Uterus (tissue), 4 donors: ENCODE data around the gene SLC35F6. TPM values are rescaled to one million over a fixed set of nuclear protein-coding genes. Genes with fewer than 3 reads are reported as not detected.
"Not testable (repeated sequence)": the region's sequence is repeated elsewhere in the genome, so short reads cannot be mapped to it uniquely, and the experiment has no call there.

Source experiments
- DNase-seq, 2 donors: peaks; one replicate each; pipeline ENCODE4 v3.0.0-alpha.2; 2019 to 2020
- H3K27ac ChIP-seq, 2 donors: fragments of 200-600 bp; sonication (generic); 1 replicate in 1 of 2; 2 replicates in 1 of 2; pipeline ENCODE4 v1.5.1; 2016 to 2018
- H3K27me3 ChIP-seq, 2 donors: fragments of 200-600 bp; sonication (generic); one replicate each; pipeline ENCODE4 v1.5.1; 2018 to 2019; ENCODE audit warnings: control low read depth in 1 of 2
- H3K36me3 ChIP-seq, 2 donors: fragments of 200-600 bp; sonication (generic); one replicate each; pipeline ENCODE4 v1.5.1; 2019; ENCODE audit warnings: control low read depth in 1 of 2
- H3K4me1 ChIP-seq, 2 donors: fragments of 200-600 bp; sonication (generic); one replicate each; pipeline ENCODE4 v1.5.1; 2018 to 2019; ENCODE audit warnings: control low read depth in 1 of 2
- H3K4me3 ChIP-seq, 2 donors: fragments of 200-600 bp; sonication (generic); 1 replicate in 1 of 2; 2 replicates in 1 of 2; pipeline ENCODE4 v1.5.1; 2018 to 2019; ENCODE audit warnings: mild to moderate bottlenecking in 1 of 2
- H3K9me3 ChIP-seq, 2 donors: fragments of 200-600 bp; sonication (generic); one replicate each; pipeline ENCODE4 v1.5.1; 2019; ENCODE audit warnings: control low read depth in 1 of 2
- CTCF ChIP-seq, 4 experiments: fragments of 200-600 bp in 2 of 4; fragments of 450-650 bp in 2 of 4; sonication (generic) in 2 of 4; IDR thresholded peaks; one replicate each; pipeline ENCODE4 v1.5.1; 2016 to 2019; ENCODE audit warnings: antibody characterized with exemption in 4 of 4, mild to moderate bottlenecking in 2 of 4, moderate library complexity in 1 of 4
- POLR2A ChIP-seq, 2 donors: fragments of 450-650 bp; IDR thresholded peaks; one replicate each; pipeline ENCODE4 v1.6.1; 2016; ENCODE audit warnings: antibody characterized with exemption in 2 of 2, mild to moderate bottlenecking in 1 of 2, moderate library complexity in 1 of 2
- intact Hi-C: fragments of 100-400 bp; cut with DNase I; formaldehyde crosslinking; loops from one replicate; pipeline ENCODE4 v1.15.1; 2023; ENCODE audit warnings: low total_unique reads
- total RNA-seq, 4 donors: library from RNA; depleted of rRNA in 3 of 4; stranded (reverse); fragments of >200 nt in 3 of 4; gene quantifications; one replicate each; pipeline versions ENCODE4 v1.1.0 to v1.2.4, GENCODE V29; 2014 to 2023
- donor health status: DM: yes; HTN: yes; CAD: no.

SLC35F6 gene
- total RNA-seq, 4 donors from 2014 or later, result 8.2 to 44.2 (median 18.5) TPM

GRCh38 chr2:26812731-26813130 is 48.6 kb downstream of the SLC35F6 start:
- no peaks in the 10 kb centered on the region for H3K4me1 ChIP-seq
- no peak overlapping the region for H3K27ac ChIP-seq
- H3K36me3 ChIP-seq, result no peaks in the 10 kb centered on the region
- H3K4me3 ChIP-seq, result no peak overlapping the region
- no peak for DNase-seq
- intact Hi-C loops, result no loop called here
- H3K27me3 ChIP-seq, result no peaks in the 10 kb centered on the region
- no peaks in the 10 kb centered on the region for H3K9me3 ChIP-seq
- TF ChIP-seq CTCF (IDR thresholded peaks at IDR 0.05) (no peak), POLR2A (IDR thresholded peaks at IDR 0.05) (no peak)

DNA sequence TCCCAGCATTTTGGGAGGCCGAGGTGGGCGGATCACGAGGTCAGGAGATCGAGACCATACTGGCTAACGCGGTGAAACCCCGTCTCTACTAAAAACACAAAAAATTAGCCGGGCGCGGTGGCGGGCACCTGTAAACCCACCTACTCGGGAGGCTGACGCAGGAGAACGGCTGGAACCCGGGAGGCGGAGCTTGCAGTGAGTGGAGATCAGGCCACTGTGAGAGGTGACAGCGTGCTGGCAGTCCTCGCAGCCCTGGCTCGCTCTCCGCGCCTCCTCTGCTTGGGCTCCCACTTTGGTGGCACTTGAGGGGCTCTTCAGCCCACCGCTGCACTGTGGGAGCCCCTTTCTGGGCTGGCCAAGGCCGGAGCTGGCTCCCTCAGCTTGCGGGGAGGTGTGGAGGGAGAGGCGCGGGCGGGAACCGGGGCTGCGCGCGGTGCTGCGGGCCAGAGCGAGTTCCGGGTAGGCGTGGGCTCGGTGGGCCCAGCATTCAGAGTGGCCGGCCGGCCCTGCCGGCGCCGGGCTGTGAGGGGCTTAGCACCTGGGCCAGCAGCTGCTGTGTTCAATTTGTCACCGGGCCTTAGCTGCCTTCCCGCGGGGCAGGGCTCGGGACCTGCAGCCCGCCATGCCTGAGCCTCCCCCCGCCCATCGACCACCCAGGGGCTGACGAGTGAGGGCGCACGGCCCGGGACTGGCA is 50.1 kb downstream of the SLC35F6 start:
- intact Hi-C loops, H3K27ac ChIP-seq, H3K27me3 ChIP-seq, H3K36me3 ChIP-seq, H3K4me3 ChIP-seq, DNase-seq, H3K4me1 ChIP-seq, H3K9me3 ChIP-seq: not testable (repeated sequence)

- TF ChIP-seq CTCF (IDR thresholded peaks at IDR 0.05) (no peak), POLR2A (IDR thresholded peaks at IDR 0.05) (no peak)
- H3K4me1 ChIP-seq, result no peaks in the 10 kb centered on the region
- H3K9me3 ChIP-seq, result no peaks in the 10 kb centered on the region
- DNase-seq, result no peak
- H3K27ac ChIP-seq, result no peak overlapping the region
- no peaks in the 10 kb centered on the region for H3K27me3 ChIP-seq
- H3K4me3 ChIP-seq, result no peak overlapping the region
- no peaks in the 10 kb centered on the region for H3K36me3 ChIP-seq
- intact Hi-C loops, result no loop called here
Measured at GRCh38 chr2:26816893-26817292, 52.8 kb downstream of the SLC35F6 start.

DNA sequence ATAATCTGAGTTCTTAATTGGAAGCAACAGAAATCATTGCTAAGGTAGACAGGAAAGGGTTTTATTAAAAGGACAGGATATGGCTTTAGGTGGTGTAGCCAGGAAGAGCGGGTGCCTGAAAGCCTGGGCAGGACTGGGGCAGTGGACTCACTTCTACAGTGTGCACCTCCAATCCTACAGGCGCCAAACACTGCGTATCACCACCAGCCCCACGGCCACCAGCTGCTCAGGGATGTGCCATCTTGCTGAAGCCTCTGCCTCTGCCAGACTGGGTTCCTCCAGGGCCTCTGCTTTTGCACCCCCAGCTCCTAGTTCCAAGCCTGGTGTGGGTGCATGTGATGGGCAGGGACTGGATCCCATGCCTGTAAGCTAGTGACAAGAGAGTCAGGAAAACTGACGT is 54.2 kb downstream of the SLC35F6 start:
- TF ChIP-seq POLR2A (IDR thresholded peaks at IDR 0.05), result no peak
- TF ChIP-seq CTCF (IDR thresholded peaks at IDR 0.05), result no peak
- Histone ChIP-seq H3K27me3 (no peaks in the 10 kb centered on the region), H3K27ac (no peak overlapping the region), H3K36me3 (no peaks in the 10 kb centered on the region), H3K4me3 (no peak overlapping the region), H3K4me1 (no peaks in the 10 kb centered on the region), H3K9me3 (no peaks in the 10 kb centered on the region)
- no peak for DNase-seq
- intact Hi-C loops, result no loop called here

DNA sequence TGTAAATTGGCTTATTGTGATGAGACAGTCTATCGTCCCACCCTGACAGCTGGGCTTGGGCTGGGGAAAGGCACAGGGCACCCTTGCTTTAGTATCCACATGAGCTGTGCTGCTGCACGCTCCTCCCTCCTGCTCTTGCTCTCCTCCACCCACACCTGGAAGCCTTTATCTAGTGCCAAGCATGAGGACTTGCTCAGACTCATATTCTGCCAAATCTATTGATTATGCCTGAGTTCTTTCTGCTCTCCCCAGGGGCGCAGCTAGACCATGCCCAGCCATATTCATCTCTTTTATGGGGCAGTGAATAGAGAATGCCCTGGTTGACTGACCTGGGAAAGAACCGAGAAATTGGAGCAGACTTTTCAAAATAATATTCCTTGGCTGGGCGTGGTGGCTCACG is 54.9 kb downstream of the SLC35F6 start:
- H3K27ac ChIP-seq, result no peak overlapping the region
- H3K4me3 ChIP-seq, result no peak overlapping the region
- no peaks in the 10 kb centered on the region for H3K36me3 ChIP-seq
- DNase-seq, result no peak
- no peaks in the 10 kb centered on the region for H3K27me3 ChIP-seq
- intact Hi-C loops, result no loop called here
- H3K4me1 ChIP-seq, result no peaks in the 10 kb centered on the region
- H3K9me3 ChIP-seq, result no peaks in the 10 kb centered on the region
- TF ChIP-seq CTCF (IDR thresholded peaks at IDR 0.05) (no peak), POLR2A (IDR thresholded peaks at IDR 0.05) (no peak)

- no peak overlapping the region for H3K4me3 ChIP-seq
- H3K27ac ChIP-seq, result no peak overlapping the region
- H3K27me3 ChIP-seq, result no peaks in the 10 kb centered on the region
- no peaks in the 10 kb centered on the region for H3K36me3 ChIP-seq
- H3K9me3 ChIP-seq, result no peaks in the 10 kb centered on the region
- TF ChIP-seq POLR2A (IDR thresholded peaks at IDR 0.05) (no peak), CTCF (IDR thresholded peaks at IDR 0.05) (no peak)
- H3K4me1 ChIP-seq, result no peaks in the 10 kb centered on the region
- DNase-seq, result no peak
- intact Hi-C loops, result no loop called here
Measured at GRCh38 chr2:26820932-26821331, 56.8 kb downstream of the SLC35F6 start.
